ENCODE data around the gene MAD1L1.

DNA sequence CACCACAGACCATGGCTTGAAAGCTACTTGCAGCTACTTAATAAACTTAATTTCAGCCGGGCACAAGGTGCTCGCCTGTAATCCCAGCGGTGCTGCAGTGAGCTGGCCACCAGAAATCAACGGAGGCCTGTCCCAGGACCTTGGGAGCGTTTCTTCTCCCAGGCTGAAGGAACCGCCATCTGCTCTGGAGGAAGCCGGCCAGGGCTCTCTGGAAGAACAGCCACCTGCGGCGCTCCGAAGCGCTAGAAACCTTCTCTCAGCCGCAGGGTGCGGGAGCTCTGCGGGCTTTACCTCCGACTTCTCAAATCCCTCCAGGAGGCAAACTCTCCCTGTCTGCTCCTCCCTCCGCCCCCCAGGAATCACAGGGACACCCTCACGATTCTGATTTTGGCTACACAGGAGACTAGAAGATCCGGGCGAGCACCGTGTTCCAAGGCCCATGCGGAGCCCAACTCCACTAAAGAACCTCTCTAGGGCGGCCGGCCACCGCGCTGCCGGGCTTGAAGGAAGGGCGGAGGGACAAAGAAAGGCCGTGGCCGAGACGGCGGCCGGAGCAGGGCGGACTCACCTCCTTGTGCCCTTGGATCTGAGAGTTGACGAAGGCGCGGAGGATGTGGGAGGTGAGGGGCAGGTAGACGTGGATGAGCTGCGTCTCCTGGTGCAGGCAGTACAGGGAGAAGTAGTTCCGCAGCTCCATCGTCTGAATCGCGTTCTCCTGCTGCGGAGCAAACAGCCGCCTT lies 23.7 kb upstream of the MAD1L1 start:
- no peak for TF ChIP-seq EZH2 (IDR thresholded peaks at IDR 0.05; ENCODE audit: borderline replicate concordance, low read depth, low read length, severe bottlenecking)
- TF ChIP-seq, protein P1, sequence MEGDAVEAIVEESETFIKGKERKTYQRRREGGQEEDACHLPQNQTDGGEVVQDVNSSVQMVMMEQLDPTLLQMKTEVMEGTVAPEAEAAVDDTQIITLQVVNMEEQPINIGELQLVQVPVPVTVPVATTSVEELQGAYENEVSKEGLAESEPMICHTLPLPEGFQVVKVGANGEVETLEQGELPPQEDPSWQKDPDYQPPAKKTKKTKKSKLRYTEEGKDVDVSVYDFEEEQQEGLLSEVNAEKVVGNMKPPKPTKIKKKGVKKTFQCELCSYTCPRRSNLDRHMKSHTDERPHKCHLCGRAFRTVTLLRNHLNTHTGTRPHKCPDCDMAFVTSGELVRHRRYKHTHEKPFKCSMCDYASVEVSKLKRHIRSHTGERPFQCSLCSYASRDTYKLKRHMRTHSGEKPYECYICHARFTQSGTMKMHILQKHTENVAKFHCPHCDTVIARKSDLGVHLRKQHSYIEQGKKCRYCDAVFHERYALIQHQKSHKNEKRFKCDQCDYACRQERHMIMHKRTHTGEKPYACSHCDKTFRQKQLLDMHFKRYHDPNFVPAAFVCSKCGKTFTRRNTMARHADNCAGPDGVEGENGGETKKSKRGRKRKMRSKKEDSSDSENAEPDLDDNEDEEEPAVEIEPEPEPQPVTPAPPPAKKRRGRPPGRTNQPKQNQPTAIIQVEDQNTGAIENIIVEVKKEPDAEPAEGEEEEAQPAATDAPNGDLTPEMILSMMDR (IDR thresholded peaks at IDR 0.05; ENCODE audit: borderline replicate concordance, extremely low read depth, low read length, poor library complexity, severe bottlenecking) = no peak

Data from DND-41 (cell line).